GM18498 (cell line): ENCODE results near the gene GTPBP8.
A peak's percentile ranks its signal among the peaks of the same experiment; 100 is the strongest.

Experiments
- ATAC-seq: cut with Tn5 transposase; IDR thresholded peaks from one replicate; pipeline ENCODE4 v1.9.1; 2021; ENCODE audit warnings: mild to moderate bottlenecking, moderate library complexity; ENCODE audit not compliant: unreplicated experiment

Gene GTPBP8

GRCh38 chr3:112990672-112991602 lies at the start of gene GTPBP8:
Gene GTPBP8, plus strand, starts transcription at chr3:112990984. Its CDS starts 16 bp downstream, at chr3:112991000.
- peak; percentile 96 for ATAC-seq

GRCh38 chr3:112948346-112948838 lies 42.4 kb upstream of the GTPBP8 start:
- ATAC-seq: no peak

GRCh38 chr3:112956351-112956750 lies 34.4 kb upstream of the GTPBP8 start:
- no peak for ATAC-seq

GRCh38 chr3:112958811-112959560 lies 31.8 kb upstream of the GTPBP8 start:
- peak; percentile 79 for ATAC-seq

GRCh38 chr3:112963683-112964082 lies 27.1 kb upstream of the GTPBP8 start:
- ATAC-seq: no peak

GRCh38 chr3:112965656-112966055 lies 25.1 kb upstream of the GTPBP8 start:
- no peak for ATAC-seq

GRCh38 chr3:112966633-112967032 lies 24.2 kb upstream of the GTPBP8 start:
- ATAC-seq: no peak

GRCh38 chr3:112967425-112967824 lies 23.4 kb upstream of the GTPBP8 start:
- no peak for ATAC-seq

GRCh38 chr3:112967828-112968227 lies 23.0 kb upstream of the GTPBP8 start:
- no peak for ATAC-seq

GRCh38 chr3:112972158-112972557 lies 18.6 kb upstream of the GTPBP8 start:
- no peak for ATAC-seq

- ATAC-seq: peak; percentile 86
Observed at GRCh38 chr3:112973325-112974177, 17.2 kb upstream of the GTPBP8 start.

- peak; percentile 25 for ATAC-seq
Observed at GRCh38 chr3:112974178-112974517, 16.6 kb upstream of the GTPBP8 start.

- no peak for ATAC-seq
Observed at GRCh38 chr3:112974894-112975293, 15.9 kb upstream of the GTPBP8 start, which contains the start of gene CD200R1. Gene CD200R1, minus strand, starts transcription at chr3:112975103. Its CDS starts 246 bp downstream, at chr3:112974857.

- ATAC-seq: no peak
Observed at GRCh38 chr3:112976001-112976400, 14.8 kb upstream of the GTPBP8 start.

- no peak for ATAC-seq
Observed at GRCh38 chr3:112976953-112977352, 13.8 kb upstream of the GTPBP8 start.

GRCh38 chr3:112979244-112979832 lies 11.4 kb upstream of the GTPBP8 start:
- ATAC-seq: no peak

- no peak for ATAC-seq
Observed at GRCh38 chr3:112980080-112980479, 10.7 kb upstream of the GTPBP8 start.

- no peak for ATAC-seq
Observed at GRCh38 chr3:112982710-112983109, 8.1 kb upstream of the GTPBP8 start.

- ATAC-seq: peak; percentile 41
Observed at GRCh38 chr3:112984485-112984884, 6.3 kb upstream of the GTPBP8 start.

- no peak for ATAC-seq
Observed at GRCh38 chr3:112987710-112988334, 3.0 kb upstream of the GTPBP8 start.
